GM12891 (cell line): ENCODE results near the gene VRK2.

Experiments used
- POLR2A ChIP-seq: IDR thresholded peaks from 2 replicates; pipeline ENCODE4 v1.6.1; 2011; ENCODE audit warnings: low read depth, low read length, control low read depth
- TAF1 ChIP-seq: IDR thresholded peaks from 2 replicates; pipeline ENCODE4 v1.6.1; 2011; ENCODE audit warnings: low read depth, low read length, control low read depth

DNA sequence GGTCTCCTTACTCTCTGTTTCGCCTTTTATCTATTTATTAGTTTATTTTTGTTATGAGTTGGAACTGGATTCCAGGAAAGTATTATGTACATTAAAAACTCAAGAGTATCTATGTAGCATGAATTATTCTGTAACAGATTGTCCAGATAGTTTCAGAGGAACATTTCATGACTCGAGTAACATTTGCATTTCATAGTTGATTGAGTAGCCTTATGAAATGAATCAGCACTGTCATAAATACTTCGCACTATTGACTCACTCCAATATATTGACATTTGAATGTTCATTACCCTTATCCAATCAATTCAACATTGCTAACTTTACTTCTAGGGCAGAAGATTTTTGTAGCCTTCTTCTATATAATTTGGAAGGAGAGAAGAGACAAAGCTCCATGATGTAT lies 11.3 kb upstream of the VRK2 start:
- TF ChIP-seq TAF1 (no peak), POLR2A (no peak)
